GM06990 (cell line): ENCODE data around the gene KRTAP5-8.
"Not testable (repeated sequence)": the region's sequence is repeated elsewhere in the genome, so short reads cannot be mapped to it uniquely, and the experiment has no call there.

Experiments
- DNase-seq: peaks from one replicate; pipeline ENCODE4 v3.0.0-alpha.2; 2011; ENCODE audit not compliant: insufficient read length; ENCODE audit errors: extremely low read depth
- H3K27me3 ChIP-seq: replicated peaks from 2 replicates; pipeline ENCODE4 v1.6.0; 2011; ENCODE audit warnings: low read length; ENCODE audit not compliant: control insufficient read depth, insufficient read depth
- H3K36me3 ChIP-seq: 2 replicates; pipeline ENCODE4 v1.5.1; 2011; ENCODE audit warnings: low read length; ENCODE audit not compliant: control insufficient read depth, insufficient read depth
- H3K4me3 ChIP-seq: replicated peaks from 2 replicates; pipeline ENCODE4 v1.5.1; 2011; ENCODE audit warnings: low read depth, mild to moderate bottlenecking, control low read depth, low read length
- TF ChIP-seq, protein P1 (sequence below): IDR thresholded peaks from 2 replicates; pipeline ENCODE4 v1.5.1; 2011; ENCODE audit warnings: low read length, control low read depth, mild to moderate bottlenecking, inconsistent platforms; ENCODE audit not compliant: insufficient read depth, poor library complexity, severe bottlenecking

The KRTAP5-8 gene

DNA sequence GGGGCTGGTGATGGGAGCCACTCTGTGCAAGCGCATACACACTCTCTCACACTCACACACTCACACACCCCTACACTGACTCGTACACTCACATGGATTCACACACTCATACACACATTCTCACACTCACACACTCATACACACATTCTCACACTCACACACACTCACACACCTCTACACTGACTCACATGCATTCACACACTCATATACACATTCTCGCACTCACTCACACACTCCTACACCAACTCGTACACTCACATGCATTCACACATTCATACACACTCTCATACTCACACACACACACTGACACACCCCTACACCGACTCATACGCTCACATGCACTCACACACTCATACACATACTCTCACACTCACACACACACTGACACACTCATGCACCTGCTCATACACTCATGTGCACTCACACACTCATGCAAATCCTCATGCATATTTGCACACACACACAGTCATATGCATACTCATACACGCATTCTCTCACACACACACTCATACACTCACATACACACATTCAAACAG lies 39.7 kb downstream of the KRTAP5-8 start:
- Histone ChIP-seq H3K4me3 (no peak overlapping the region), H3K27me3 (no peaks in the 10 kb centered on the region), H3K36me3 (no peaks in the 10 kb centered on the region)
- DNase-seq = no peak
- TF ChIP-seq, protein P1, sequence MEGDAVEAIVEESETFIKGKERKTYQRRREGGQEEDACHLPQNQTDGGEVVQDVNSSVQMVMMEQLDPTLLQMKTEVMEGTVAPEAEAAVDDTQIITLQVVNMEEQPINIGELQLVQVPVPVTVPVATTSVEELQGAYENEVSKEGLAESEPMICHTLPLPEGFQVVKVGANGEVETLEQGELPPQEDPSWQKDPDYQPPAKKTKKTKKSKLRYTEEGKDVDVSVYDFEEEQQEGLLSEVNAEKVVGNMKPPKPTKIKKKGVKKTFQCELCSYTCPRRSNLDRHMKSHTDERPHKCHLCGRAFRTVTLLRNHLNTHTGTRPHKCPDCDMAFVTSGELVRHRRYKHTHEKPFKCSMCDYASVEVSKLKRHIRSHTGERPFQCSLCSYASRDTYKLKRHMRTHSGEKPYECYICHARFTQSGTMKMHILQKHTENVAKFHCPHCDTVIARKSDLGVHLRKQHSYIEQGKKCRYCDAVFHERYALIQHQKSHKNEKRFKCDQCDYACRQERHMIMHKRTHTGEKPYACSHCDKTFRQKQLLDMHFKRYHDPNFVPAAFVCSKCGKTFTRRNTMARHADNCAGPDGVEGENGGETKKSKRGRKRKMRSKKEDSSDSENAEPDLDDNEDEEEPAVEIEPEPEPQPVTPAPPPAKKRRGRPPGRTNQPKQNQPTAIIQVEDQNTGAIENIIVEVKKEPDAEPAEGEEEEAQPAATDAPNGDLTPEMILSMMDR = no peak

DNA sequence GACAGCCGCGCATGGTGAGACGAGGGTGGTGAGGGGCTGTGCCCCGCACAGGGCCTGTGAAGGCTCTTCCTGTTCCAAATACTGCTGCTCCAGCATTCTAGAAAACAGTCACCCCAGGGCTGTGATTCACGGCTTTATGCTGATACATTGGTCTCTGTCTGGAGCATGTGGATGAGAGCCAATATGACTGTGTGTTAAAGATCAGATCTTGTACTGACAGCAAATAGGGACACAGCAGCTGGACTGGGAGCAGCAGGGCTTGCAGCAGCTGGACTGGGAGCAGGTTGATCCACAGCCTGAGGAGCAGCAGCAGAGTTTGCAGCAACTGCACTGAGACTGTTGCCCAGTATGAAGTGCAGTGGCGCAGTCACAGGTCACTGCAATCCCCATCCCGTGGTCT lies 41.7 kb downstream of the KRTAP5-8 start:
- not testable (repeated sequence) for DNase-seq, H3K36me3 ChIP-seq, H3K4me3 ChIP-seq, H3K27me3 ChIP-seq

DNA sequence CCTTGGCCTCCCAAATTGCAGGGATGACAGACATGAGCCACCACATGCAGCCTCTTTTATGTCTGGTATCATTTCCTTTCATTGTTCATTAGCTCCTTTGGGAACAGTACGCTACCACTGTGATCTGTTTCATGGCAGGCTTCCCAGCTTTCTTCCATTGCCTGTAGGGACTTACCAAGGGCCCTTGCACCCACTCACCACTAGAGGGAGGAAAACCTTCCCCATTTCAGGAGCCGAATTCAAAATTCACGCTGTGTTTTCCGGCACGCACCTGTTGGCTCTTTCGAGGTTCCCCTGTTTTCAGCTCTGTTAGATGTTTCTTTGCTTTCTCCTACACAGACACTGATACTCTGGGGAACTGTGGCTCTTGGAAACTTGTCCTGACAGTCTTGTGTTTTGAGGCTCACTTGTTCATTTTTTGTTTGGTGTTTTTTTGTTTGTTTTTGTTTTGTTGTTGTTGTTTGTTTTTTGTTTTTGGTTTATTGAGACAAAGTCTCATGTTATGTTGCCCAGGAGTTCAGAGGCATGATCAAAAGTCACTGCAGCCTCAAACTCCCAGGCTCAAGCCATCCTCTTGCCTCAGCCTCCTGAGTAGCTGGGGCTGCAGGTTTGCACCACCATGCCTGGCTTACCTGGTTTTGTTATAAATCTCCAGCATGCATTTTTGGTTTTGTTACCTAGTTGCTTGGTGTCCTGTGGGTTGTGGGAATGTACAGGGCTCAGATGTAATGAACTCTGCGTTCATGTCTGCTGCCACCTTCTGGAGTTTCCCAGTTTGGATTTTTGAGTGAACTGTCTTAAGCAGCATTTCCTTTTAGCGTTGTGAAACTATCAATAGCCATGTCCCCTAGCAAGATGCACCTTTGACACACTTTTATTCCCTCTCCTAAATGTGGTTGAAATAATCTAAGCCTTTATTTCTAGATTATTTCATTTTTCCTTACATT lies 42.5 kb downstream of the KRTAP5-8 start:
- Histone ChIP-seq H3K4me3 (no peak overlapping the region), H3K36me3 (no peaks in the 10 kb centered on the region), H3K27me3 (no peaks in the 10 kb centered on the region)
- no peak for DNase-seq
- TF ChIP-seq, protein P1 = peak; percentile 94

DNA sequence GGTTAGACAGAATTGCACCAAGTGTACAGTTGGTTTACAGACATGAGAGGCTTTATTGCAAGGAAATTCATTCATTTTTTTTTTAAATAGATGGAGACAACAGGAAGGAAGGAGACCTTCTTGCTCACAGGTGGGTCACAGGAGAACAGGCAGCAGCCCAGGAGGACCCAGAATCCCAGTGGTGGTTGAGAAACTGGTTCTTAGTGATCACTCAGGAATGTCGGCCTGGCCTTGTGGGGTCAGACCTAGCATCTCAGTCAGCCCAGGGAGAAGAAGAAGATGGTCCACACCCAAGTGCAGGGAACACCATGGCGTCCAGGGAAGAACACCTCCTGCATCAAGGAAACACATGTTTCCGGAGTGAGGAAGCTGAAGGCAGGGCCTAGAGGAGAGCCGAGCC lies 44.0 kb downstream of the KRTAP5-8 start:
- TF ChIP-seq, protein P1 = no peak
- no peaks in the 10 kb centered on the region for H3K27me3 ChIP-seq
- no peaks in the 10 kb centered on the region for H3K36me3 ChIP-seq
- DNase-seq = no peak
- H3K4me3 ChIP-seq = no peak overlapping the region

DNA sequence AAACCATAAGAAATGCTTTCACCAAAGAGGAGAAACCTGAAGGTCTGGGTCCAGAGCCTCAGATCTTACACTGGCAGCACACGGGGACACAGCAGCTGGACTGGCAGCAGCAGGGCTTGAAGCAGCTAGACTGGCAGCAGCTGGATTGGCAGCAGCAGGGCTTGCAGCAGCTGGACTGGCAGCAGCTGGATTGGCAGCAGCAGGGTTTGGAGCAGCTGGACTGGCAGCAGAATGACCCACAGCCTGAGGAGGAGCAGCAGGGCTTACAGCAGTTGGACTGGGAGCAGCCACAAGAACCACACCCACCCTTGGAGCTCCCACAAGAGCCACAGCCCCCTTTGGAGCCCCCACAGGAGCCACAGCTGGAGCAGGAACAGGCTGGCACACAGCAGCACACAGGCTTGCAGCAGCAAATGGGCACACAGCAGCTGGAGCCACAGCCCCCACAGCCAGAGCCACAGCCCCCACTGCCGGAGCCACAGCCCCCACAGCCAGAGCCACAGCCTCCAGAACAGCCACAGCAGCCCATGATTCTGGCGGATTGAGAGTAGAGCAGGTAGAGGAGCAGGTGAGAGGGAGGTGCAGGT lies 44.6 kb downstream of the KRTAP5-8 start, which contains the start of gene KRTAP5-11:
Gene KRTAP5-11 (minus strand): TSS at position 567 of the 587 bp plus-strand sequence. CDS start 38 bp downstream, at position 529.
- DNase-seq = no peak
- TF ChIP-seq, protein P1 = no peak
- Histone ChIP-seq H3K27me3 (no peaks in the 10 kb centered on the region), H3K36me3 (no peaks in the 10 kb centered on the region), H3K4me3 (no peak within 1 kb of the TSS)

DNA sequence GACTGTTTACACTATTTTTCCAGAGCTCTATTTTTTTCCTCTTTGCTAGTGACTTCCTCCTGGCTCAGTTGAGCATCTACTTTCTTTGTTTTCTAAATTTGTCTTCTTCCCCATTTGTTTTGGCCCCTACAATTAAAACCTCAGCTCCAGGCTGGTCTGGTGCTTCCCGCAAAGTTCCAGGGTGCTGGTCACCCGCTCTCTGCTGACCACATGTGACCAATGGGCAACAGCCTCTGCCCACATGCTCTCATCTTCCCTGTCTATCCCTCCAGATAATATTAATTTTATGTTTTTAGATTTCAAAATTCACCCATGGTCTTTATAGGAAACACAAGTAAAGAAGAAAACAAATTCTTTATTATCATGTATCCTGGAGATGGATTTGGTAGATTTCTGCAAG lies 45.1 kb downstream of the KRTAP5-8 start:
- not testable (repeated sequence) for H3K27me3 ChIP-seq, H3K4me3 ChIP-seq, H3K36me3 ChIP-seq, DNase-seq

DNA sequence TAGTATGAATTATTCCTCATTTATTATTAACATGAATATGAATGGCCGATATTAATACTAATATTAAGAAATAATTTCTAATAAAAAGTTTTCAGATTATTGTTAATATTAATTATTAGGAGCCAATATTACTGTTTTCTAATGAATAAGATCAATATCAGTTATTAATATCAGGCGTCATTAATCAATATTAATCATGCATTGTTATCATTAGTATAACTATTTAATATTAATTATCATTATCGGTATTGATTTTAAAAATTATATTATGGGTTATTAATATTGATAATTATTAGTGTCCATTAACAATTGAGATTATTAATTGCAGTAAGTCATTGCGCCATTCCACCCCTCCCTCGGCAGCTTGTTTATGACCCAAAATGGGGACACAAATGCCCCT lies 47.8 kb downstream of the KRTAP5-8 start:
- not testable (repeated sequence) for H3K36me3 ChIP-seq, H3K27me3 ChIP-seq, H3K4me3 ChIP-seq, DNase-seq

DNA sequence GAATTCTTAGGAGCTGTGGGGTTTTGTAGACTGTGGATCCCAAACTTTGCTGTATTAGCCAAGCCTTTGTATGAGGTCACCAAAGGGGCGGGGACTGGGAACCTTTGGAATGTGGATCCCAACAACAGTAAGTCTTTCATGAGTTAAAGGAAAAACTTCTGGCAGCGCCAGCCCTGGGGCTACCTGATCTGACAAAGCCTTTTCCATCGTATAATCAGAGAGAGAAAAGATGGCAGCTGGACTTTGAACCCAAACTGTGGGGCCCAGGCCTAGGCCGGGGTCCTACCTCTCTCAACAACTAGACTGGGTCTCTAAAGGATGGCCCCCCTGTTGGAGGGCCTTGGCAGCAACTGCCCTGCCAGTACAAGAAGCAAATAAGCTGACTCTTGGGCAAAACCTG lies 50.5 kb downstream of the KRTAP5-8 start:
- not testable (repeated sequence) for H3K4me3 ChIP-seq, DNase-seq, H3K27me3 ChIP-seq, H3K36me3 ChIP-seq
